HCEC 1CT (cell line): ENCODE measurements around the gene MPC1L.
"Not testable (repeated sequence)": the region's sequence is repeated elsewhere in the genome, so short reads cannot be mapped to it uniquely, and the experiment has no call there.

Experiments used
- DNase-seq: peaks from one replicate; pipeline ENCODE4 v3.0.0-alpha.2; 2017

The MPC1L gene

DNA sequence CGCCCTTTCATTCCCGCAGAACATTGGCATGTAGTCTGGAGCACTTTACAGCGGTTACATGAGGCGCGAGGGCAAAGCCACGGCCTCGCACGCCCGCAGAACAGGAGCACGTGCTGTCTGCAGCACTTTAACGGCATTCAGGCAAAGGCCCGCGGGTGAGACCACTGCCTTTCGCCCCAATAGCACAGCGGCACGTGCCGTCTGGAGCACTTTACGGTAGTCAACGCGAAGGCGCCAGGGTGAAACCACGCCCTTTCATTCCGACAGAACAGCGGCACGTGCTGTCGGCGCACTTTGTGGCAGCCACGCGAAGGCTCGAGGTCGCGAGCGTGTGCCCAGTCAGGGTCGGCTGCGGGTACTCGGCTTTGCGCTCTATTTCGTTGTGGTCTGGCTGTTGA is at the start of gene MPC1L:
TSS of gene MPC1L (plus strand) at position 290 of the 398 bp plus-strand sequence. CDS start 138 bp downstream, outside the sequence.
- DNase-seq, result no peak

- DNase-seq, result peak; percentile 27
Observed at GRCh38 chrX:40573763-40574162, 49.5 kb upstream of the MPC1L start.

- peak; percentile 47 for DNase-seq
Observed at GRCh38 chrX:40575411-40575810, 47.8 kb upstream of the MPC1L start.

DNA sequence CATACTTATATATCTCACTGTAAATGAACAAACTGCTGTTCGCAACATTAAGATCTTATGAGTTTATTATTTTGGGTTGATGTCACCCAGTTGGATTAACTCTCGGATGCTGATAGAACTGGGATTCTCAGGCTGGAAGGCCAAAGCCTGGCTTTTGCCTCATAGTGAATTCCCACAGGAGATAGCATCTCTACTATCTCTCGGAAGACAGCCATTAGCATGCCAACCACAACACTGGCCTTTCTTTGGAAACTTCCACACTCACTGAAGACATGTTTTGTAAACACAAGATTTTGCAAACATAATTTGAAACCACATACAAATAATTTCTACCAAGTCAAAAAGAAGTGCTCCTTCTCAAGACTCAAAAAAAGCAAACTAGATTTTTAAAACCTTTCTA is 46.9 kb upstream of the MPC1L start:
- no peak for DNase-seq

GRCh38 chrX:40578039-40578695 is 45.1 kb upstream of the MPC1L start:
- no peak for DNase-seq

DNA sequence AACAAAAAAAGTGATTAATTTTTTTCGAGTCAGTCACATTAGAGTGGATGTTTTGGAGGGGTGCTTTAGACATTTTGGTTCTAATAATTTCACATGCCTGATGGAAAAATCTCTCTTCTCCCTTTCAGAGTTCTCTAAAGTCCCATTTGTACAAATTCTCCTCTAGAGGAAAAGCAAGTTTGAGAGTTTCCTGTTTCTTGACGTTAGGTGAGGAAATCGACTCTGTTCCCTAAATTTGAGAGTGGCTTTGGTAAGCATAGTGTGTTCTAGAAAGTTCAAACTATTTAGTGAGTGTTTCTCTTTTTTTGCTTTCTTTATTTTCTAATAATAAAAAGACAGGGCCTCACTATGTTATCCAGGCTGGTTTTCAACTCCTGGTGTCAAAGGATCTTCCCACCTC is 44.1 kb upstream of the MPC1L start:
- DNase-seq, result no peak

DNA sequence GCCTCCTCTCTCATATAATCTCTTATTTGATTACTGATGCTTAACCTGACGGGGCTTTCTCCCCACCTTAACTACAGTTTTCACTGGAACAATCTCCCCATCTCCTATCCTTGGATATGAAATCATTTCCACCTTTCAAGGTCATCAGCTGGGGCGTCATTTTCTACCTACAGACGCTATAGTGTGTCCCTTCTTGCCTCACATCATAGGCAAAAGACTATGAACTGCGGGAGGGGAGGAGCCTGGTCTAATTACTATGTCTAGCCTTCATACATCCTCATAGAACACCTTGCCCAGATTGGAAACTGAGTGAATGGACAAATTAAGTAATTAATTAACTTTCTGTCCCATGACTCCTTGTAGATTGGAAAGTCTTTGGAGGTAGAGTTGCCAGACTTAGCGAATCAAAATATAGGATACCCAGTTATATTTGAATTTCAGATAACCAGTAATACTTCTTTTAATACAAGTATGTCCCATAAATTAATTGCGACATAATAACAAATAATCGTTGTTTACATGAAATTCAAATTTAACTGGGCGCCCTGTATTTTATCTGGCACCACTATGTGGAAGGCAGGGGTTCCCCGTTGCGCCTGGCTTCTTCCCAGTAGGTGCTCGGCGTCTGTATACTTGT is 43.2 kb upstream of the MPC1L start:
- no peak for DNase-seq

DNA sequence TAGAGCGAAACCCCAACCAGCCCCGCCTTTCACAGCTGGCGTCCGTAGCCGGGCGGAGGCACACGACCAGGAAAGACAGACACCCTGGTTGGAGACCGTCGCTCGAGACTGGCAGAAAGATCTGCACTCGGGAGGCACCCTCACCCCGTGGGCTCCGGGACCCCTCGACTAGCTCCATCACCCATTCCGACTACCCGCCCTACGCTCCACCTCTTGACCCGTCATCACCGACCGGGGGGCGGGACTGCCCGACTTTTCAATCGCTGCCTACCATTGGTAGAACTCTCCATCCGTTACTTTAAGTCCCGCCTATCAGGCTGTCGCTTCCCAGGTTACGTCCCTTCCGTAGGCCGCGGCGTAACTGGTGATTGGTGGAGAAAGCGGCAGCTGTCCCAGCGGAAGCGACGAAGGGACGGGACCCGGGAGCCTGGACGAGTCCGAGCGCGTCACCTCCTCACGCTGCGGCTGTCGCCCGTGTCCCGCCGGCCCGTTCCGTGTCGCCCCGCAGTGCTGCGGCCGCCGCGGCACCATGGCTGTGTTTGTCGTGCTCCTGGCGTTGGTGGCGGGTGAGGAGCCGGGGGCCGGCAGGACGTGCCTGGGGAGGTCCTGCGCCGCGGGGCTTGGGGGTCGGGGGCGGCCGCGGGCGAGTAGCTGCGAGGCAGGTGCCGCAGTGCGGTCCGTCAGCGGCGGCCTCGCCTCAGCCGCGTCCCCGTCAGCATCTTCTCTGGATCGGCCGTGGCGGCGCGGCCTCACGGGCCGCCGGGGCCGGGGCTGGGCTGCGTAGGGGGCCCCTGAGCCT is 42.5 kb upstream of the MPC1L start, which contains the start of gene ATP6AP2:
TSS of gene ATP6AP2 (plus strand) at position 434 of the 799 bp plus-strand sequence. CDS start at position 530, 96 bp downstream.
- peak; percentile 87 for DNase-seq

GRCh38 chrX:40581336-40581920 is 41.8 kb upstream of the MPC1L start:
- DNase-seq, result peak; percentile 56

- not testable (repeated sequence) for DNase-seq
Observed at GRCh38 chrX:40582178-40582577, 41.0 kb upstream of the MPC1L start.

DNA sequence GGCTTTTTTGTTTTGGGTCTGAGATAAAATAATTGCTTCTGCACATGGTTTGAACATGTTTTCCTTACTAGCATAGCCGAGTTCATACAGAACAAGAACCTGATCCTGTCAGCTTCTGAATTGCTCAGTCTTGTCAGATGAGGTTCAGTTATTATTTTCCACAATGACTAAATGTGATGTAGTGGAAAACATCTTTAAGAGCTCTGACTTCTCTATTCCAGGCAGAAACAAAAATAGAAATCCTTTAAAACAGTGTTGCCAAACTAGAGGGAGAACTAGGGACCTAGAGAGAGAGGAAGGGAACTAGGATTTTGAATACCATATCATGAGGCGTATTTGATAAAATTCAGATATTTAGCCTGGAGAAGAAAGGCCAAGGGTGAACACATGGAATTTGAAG is 40.4 kb upstream of the MPC1L start:
- DNase-seq, result no peak

- DNase-seq, result not testable (repeated sequence)
Observed at GRCh38 chrX:40587623-40588022, 35.6 kb upstream of the MPC1L start.

GRCh38 chrX:40589616-40590321 is 33.5 kb upstream of the MPC1L start:
- not testable (repeated sequence) for DNase-seq

GRCh38 chrX:40603446-40603845 is 19.8 kb upstream of the MPC1L start:
- no peak for DNase-seq

DNA sequence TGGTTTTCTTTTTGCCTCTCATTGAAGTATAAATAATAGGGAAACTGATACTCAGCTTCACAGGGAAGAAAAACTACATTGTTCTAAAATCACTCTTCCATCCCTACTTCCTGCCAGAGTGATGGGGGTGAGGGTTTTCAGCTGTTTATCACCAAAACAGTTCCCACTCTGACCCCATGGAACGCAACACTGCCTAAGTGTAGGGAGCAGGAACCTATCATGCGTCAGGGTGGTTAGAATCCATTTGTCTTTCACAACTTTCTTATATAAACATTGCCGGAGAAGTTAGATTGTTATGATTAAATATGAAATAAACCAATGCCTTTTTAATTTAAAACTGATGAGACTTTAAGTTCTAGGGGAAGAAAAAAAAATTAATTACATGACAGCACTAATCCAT is 15.8 kb upstream of the MPC1L start:
- DNase-seq, result no peak

- DNase-seq, result no peak
Observed at GRCh38 chrX:40612511-40612910, 10.7 kb upstream of the MPC1L start.

DNA sequence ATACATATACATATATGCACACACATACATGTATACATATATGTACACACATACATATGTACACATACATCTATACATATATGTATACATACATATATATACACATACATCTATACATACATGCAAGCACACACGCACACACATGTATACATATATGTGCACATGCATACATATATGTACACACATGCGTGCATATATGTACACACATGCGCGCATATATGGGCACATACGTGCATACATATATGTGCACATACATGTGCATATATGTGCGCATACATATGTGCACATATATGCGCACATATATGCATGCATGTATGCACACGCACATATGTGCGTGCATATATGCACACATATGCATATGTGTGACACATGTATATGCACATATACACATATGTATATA is 7.3 kb upstream of the MPC1L start:
- no peak for DNase-seq

DNA sequence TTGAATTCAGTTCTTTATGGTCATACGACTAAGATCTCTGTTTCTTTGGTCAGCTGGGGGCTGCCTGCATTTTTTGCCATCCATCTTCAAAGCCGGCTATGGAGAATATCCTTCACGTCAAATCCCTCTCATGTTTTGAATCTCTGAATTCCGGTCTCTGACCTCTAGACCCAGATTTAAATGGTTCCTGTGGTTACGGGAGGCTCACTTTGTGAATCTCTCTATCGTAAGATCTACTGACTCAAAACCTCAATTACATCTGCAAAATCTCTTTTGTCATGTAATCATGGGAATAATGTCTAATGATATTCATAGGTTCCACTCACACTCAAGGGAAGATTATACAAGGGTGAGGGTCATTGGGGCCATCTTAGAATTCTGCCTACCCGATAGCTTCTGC is 5.7 kb upstream of the MPC1L start:
- DNase-seq, result no peak

GRCh38 chrX:40622479-40623138 is 619 bp upstream of the MPC1L start:
- DNase-seq, result no peak

DNA sequence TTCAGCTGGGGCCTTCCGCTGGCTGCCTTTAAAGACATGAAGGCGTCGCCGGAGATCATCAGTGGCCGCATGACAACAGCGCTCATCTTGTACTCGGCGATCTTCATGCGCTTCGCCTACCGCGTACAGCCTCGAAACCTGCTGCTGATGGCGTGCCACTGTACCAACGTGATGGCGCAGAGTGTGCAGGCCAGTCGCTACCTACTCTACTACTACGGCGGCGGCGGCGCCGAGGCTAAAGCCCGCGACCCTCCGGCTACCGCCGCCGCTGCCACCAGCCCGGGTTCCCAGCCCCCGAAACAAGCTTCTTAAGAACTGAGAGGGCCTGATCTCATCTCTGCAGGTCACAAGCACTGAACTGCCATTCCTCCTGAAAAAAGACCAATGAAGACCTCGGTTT is 437 bp downstream of the MPC1L start:
- no peak for DNase-seq

GRCh38 chrX:40625294-40625693 is 2.1 kb downstream of the MPC1L start:
- DNase-seq, result no peak

- no peak for DNase-seq
Observed at GRCh38 chrX:40628506-40628905, 5.3 kb downstream of the MPC1L start.
